ENCODE results near the gene RAD51D. TPM values are rescaled to one million over a fixed set of nuclear protein-coding genes. Genes with fewer than 3 reads are reported as not detected.

The RAD51D gene
- total RNA-seq, 1 experiment from 2014 or later: 17.1 TPM

DNA sequence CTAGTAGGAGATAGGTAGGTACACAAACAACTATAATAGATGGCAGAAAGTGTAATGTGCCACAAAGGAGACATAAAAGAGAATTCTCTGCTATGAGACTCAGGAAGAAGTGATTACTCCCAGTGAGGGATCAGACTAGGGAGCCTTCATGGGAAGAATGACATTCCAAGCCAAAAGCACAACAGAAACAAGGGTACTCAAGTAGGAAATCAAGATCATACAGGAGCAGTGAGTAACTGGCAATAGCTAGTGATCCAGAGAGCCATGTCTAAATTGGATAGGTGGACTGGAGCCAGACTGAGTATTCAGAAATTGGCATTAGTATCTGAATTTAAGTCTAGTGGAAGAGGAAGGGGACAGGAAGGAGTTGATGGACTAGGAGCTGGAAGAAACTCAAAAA is 66.9 kb downstream of the RAD51D start:
- no peak overlapping the region for H3K4me3 Mint-ChIP-seq (ENCODE audit: low read depth, unreplicated experiment)
- CTCF ChIA-PET: interaction anchor here (0.8 kb wide), 1 partner anchor 16 kb away, joined by 4 read pairs; no protein-coding TSS in a partner anchor
- H3K4me1 Mint-ChIP-seq (ENCODE audit: low read depth, unreplicated experiment): peaks cover 46% of the 10 kb centered on the region
- H3K27me3 Mint-ChIP-seq (ENCODE audit: unreplicated experiment): no peaks in the 10 kb centered on the region
- no peak overlapping the region for H3K27ac Mint-ChIP-seq (ENCODE audit: unreplicated experiment)
- intact Hi-C loops (cut with micrococcal nuclease; ENCODE audit: unreplicated experiment): no loop called here
- peaks cover 16% of the 10 kb centered on the region for H3K36me3 Mint-ChIP-seq (ENCODE audit: insufficient read depth, unreplicated experiment)
- DNase-seq: no peak
- no TSS peak for BruUV-seq (replicated peaks)
- TF ChIP-seq, protein P1, sequence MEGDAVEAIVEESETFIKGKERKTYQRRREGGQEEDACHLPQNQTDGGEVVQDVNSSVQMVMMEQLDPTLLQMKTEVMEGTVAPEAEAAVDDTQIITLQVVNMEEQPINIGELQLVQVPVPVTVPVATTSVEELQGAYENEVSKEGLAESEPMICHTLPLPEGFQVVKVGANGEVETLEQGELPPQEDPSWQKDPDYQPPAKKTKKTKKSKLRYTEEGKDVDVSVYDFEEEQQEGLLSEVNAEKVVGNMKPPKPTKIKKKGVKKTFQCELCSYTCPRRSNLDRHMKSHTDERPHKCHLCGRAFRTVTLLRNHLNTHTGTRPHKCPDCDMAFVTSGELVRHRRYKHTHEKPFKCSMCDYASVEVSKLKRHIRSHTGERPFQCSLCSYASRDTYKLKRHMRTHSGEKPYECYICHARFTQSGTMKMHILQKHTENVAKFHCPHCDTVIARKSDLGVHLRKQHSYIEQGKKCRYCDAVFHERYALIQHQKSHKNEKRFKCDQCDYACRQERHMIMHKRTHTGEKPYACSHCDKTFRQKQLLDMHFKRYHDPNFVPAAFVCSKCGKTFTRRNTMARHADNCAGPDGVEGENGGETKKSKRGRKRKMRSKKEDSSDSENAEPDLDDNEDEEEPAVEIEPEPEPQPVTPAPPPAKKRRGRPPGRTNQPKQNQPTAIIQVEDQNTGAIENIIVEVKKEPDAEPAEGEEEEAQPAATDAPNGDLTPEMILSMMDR (IDR thresholded peaks at IDR 0.05; ENCODE audit: unreplicated experiment): no peak
- H3K9me3 Mint-ChIP-seq (ENCODE audit: low read depth, unreplicated experiment): no peaks in the 10 kb centered on the region

GRCh38 chr17:35052241-35052610 is 67.4 kb downstream of the RAD51D start:
- H3K27ac Mint-ChIP-seq (ENCODE audit: unreplicated experiment): peak overlapping the region; percentile 1
- TF ChIP-seq, protein P1 (IDR thresholded peaks at IDR 0.05; ENCODE audit: unreplicated experiment): no peak
- H3K4me1 Mint-ChIP-seq (ENCODE audit: low read depth, unreplicated experiment): peaks cover 41% of the 10 kb centered on the region

GRCh38 chr17:35051579-35052240 is 68.0 kb downstream of the RAD51D start:
- Mint-ChIP-seq H3K27ac (ENCODE audit: unreplicated experiment) (peak overlapping the region; percentile 42), H3K4me1 (ENCODE audit: low read depth, unreplicated experiment) (peaks cover 40% of the 10 kb centered on the region), H3K4me3 (ENCODE audit: low read depth, unreplicated experiment) (peak overlapping the region; percentile 27), H3K9me3 (ENCODE audit: low read depth, unreplicated experiment) (no peaks in the 10 kb centered on the region), H3K27me3 (ENCODE audit: unreplicated experiment) (no peaks in the 10 kb centered on the region), H3K36me3 (ENCODE audit: insufficient read depth, unreplicated experiment) (peaks cover 10% of the 10 kb centered on the region)
- no TSS peak for BruUV-seq (replicated peaks)
- CTCF ChIA-PET: no interaction called here
- DNase-seq: no peak
- TF ChIP-seq, protein P1 (IDR thresholded peaks at IDR 0.05; ENCODE audit: unreplicated experiment): no peak
- intact Hi-C loops (cut with micrococcal nuclease; ENCODE audit: unreplicated experiment): no loop called here

More at GRCh38 chr17:35052241-35052610, 67.4 kb downstream of the RAD51D start:
- BruUV-seq (replicated peaks): no TSS peak
- DNase-seq: no peak
- CTCF ChIA-PET: no interaction called here
- intact Hi-C loops (cut with micrococcal nuclease; ENCODE audit: unreplicated experiment): no loop called here
- Mint-ChIP-seq H3K36me3 (ENCODE audit: insufficient read depth, unreplicated experiment) (peaks cover 11% of the 10 kb centered on the region), H3K4me3 (ENCODE audit: low read depth, unreplicated experiment) (no peak overlapping the region), H3K9me3 (ENCODE audit: low read depth, unreplicated experiment) (no peaks in the 10 kb centered on the region), H3K27me3 (ENCODE audit: unreplicated experiment) (no peaks in the 10 kb centered on the region)

- Mint-ChIP-seq H3K36me3 (ENCODE audit: insufficient read depth, unreplicated experiment) (peaks cover 10% of the 10 kb centered on the region), H3K9me3 (ENCODE audit: low read depth, unreplicated experiment) (no peaks in the 10 kb centered on the region), H3K27ac (ENCODE audit: unreplicated experiment) (peak overlapping the region; percentile 42), H3K4me3 (ENCODE audit: low read depth, unreplicated experiment) (peak overlapping the region; percentile 27), H3K27me3 (ENCODE audit: unreplicated experiment) (no peaks in the 10 kb centered on the region), H3K4me1 (ENCODE audit: low read depth, unreplicated experiment) (peaks cover 46% of the 10 kb centered on the region)
- intact Hi-C loops (cut with micrococcal nuclease; ENCODE audit: unreplicated experiment): no loop called here
- no TSS peak for BruUV-seq (replicated peaks)
- CTCF ChIA-PET: no interaction called here
- DNase-seq: no peak
- TF ChIP-seq, protein P1 (IDR thresholded peaks at IDR 0.05; ENCODE audit: unreplicated experiment): no peak
These were observed 68.5 kb downstream of the RAD51D start for GRCh38 chr17:35051183-35051578.

All from Calu3 (cell line).